C4-2B (cell line): Measurements from ENCODE around the gene OR2T11.

Experiments used
- H3K27ac ChIP-seq: fragments of 450-650 bp; 2 replicates; pipeline ENCODE4 v1.5.1; 2017
- CTCF ChIP-seq: fragments of 450-650 bp; conservative IDR thresholded peaks from 2 replicates; pipeline ENCODE4 v1.5.1; 2017; ENCODE audit warnings: mild to moderate bottlenecking
- ZFX ChIP-seq: fragments of 450-650 bp; IDR thresholded peaks from 2 replicates; pipeline ENCODE4 v1.6.1; 2017

The OR2T11 gene

DNA sequence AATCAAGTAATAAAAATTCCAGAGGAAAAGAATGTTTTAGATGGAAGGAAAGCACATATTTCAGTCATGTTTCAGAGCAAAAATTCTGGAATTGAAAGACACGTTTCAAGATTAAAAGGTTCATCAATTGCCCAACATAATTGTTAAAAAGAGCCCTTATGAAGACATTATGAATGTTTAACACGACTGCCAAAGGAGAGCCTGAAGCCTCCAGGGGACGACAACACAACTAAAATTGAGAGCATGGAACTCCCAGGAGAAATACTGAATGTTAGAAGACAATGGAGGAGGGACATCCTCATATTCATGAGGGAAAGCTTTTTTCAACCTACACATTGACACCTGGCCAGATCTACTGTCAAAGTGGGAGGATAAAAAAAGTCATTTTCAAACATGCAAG lies 16.0 kb downstream of the OR2T11 start:
- no peak for TF ChIP-seq ZFX
- TF ChIP-seq CTCF: no peak

DNA sequence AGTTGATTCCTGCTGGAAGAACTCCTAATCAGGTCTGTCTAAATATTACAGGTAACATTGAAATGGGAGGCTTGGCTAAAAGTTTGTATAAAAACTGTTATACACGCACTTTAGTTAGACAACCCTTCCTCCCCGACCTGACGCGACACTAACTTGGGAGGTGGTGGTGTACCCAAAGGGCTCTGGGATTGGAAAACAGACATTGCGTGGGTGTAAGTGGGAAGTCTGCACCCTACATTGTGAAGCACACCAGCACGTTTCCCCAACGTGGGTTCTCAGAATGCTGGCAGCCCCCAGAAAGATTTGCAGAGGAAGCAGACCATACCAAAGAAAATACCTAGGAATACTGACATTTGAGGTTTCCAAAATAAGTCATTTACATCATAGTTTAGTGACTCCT lies 16.8 kb downstream of the OR2T11 start:
- TF ChIP-seq ZFX (no peak), CTCF (no peak)
- no peak overlapping the region for H3K27ac ChIP-seq

More for the DNA sequence above, 16.0 kb downstream of the OR2T11 start:
- H3K27ac ChIP-seq: no peak overlapping the region

DNA sequence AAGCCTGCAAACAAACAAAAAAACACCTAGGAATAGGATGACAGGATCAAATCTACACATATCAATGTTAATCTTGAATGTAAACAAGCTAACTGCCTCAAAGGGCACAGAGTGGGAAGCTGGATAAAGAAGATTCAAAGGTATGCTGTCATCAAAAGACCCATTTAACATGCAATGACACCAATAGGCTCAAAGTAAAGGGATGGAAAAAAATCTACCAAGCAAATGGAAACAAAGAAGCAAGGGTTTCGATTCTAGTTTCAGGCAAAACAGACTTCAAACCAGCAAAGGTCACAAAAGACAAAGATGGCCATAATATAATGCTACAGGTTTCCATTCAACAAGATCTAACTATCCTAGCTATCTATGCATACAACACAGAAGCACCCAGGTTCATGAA lies 21.1 kb downstream of the OR2T11 start:
- H3K27ac ChIP-seq: no peak overlapping the region
- TF ChIP-seq CTCF (no peak), ZFX (no peak)

DNA sequence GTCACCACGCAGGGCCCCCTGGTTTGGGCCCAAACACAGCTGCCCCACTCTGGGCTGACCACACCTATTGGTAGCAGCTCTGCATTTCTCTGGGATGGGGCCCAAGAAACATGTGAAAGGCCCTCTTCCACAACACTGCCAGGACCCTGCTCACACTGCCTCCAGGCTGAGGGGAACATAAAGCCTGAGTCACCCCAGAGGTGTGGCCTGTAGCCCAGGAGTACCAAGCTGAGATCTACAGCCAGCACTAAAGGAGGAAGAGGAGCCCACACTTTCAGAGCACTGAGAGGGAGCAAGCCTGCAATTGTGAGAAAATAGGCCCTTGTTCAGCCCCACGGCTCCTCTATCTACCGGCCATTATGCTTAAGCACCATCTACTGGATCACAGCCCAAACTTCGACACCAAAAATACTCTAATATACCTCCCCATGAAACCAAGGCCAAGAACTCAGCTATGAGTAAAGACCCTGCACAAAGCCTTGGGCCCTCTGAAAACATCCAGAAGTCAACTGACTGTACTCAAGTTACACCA lies 22.9 kb downstream of the OR2T11 start:
- H3K27ac ChIP-seq: no peak overlapping the region
- TF ChIP-seq ZFX (no peak), CTCF (no peak)

- no peak overlapping the region for H3K27ac ChIP-seq
- TF ChIP-seq CTCF: no peak
- TF ChIP-seq ZFX: no peak
Observed at GRCh38 chr1:248610301-248610700, 24.6 kb downstream of the OR2T11 start.

GRCh38 chr1:248599396-248599795 lies 35.5 kb downstream of the OR2T11 start:
- TF ChIP-seq CTCF: no peak
- no peak for TF ChIP-seq ZFX
- no peak overlapping the region for H3K27ac ChIP-seq

GRCh38 chr1:248597589-248597988 lies 37.3 kb downstream of the OR2T11 start, which contains the start of gene OR2T10:
TSS of gene OR2T10 (minus strand) at chr1:248597700. CDS start at chr1:248593768, 3,932 bp downstream.
- TF ChIP-seq CTCF (no peak), ZFX (no peak)
- H3K27ac ChIP-seq: no peak within 1 kb of the TSS
